Measurements from ENCODE around the gene XPR1. TPM values are rescaled to one million over a fixed set of nuclear protein-coding genes. Genes with fewer than 3 reads are reported as not detected.
"Not testable (repeated sequence)": the region's sequence is repeated elsewhere in the genome, so short reads cannot be mapped to it uniquely, and the experiment has no call there.

Gene XPR1
- total and polyA plus RNA-seq, 8 donors = 3.4 to 25.3 (median 13.7) TPM

DNA sequence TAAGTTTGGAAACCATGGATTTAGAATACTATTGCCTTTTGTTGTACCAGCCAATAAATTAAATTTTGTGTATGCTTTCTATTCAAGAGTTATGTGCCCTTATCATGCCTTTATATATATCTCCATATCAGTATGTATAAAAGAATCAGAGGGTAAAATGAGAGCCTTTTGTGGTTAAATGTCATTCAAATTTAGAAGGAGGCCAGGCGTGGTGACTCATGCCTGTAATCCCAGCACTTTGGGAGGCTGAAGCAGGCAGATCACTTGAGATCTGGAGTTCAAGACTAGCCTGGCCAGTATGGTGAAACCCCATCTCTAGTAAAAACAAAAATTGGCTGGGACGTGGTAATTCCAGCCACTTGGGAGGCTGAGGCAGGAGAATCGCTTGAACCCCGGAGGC, 88.9 kb downstream of the XPR1 start:
- no peak for DNase-seq
- WGBS, 2 donors = 98 to 99% methylated on average over 4 of the region's 4 CpGs

GRCh38 chr1:180722586-180722985, 90.8 kb downstream of the XPR1 start:
- H3K36me3 ChIP-seq = no peaks in the 10 kb centered on the region
- no peak overlapping the region for H3K4me3 ChIP-seq
- H3K27ac ChIP-seq = no peak overlapping the region
- H3K27me3 ChIP-seq = no peaks in the 10 kb centered on the region
- no peaks in the 10 kb centered on the region for H3K9me3 ChIP-seq
- ATAC-seq (no peak), DNase-seq (no peak), FAIRE-seq (no peak)
- WGBS, 2 donors = 98 to 100% methylated on average over 1 of the region's 1 CpG
- intact Hi-C loops (cut with DNase I) = no loop called here
- no peaks in the 10 kb centered on the region for H3K4me1 ChIP-seq
- TF ChIP-seq, protein P1, sequence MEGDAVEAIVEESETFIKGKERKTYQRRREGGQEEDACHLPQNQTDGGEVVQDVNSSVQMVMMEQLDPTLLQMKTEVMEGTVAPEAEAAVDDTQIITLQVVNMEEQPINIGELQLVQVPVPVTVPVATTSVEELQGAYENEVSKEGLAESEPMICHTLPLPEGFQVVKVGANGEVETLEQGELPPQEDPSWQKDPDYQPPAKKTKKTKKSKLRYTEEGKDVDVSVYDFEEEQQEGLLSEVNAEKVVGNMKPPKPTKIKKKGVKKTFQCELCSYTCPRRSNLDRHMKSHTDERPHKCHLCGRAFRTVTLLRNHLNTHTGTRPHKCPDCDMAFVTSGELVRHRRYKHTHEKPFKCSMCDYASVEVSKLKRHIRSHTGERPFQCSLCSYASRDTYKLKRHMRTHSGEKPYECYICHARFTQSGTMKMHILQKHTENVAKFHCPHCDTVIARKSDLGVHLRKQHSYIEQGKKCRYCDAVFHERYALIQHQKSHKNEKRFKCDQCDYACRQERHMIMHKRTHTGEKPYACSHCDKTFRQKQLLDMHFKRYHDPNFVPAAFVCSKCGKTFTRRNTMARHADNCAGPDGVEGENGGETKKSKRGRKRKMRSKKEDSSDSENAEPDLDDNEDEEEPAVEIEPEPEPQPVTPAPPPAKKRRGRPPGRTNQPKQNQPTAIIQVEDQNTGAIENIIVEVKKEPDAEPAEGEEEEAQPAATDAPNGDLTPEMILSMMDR (IDR thresholded peaks at IDR 0.05) = no peak

More for the DNA sequence above, 88.9 kb downstream of the XPR1 start:
- no peak overlapping the region for H3K4me3 ChIP-seq
- TF ChIP-seq, protein P1 (IDR thresholded peaks at IDR 0.05) = no peak
- no peaks in the 10 kb centered on the region for H3K27me3 ChIP-seq
- no peaks in the 10 kb centered on the region for H3K36me3 ChIP-seq
- H3K27ac ChIP-seq = no peak overlapping the region
- no peak for ATAC-seq
- no peaks in the 10 kb centered on the region for H3K4me1 ChIP-seq
- H3K9me3 ChIP-seq = no peaks in the 10 kb centered on the region
- no peak for FAIRE-seq
- intact Hi-C loops (cut with DNase I) = no loop called here

DNA sequence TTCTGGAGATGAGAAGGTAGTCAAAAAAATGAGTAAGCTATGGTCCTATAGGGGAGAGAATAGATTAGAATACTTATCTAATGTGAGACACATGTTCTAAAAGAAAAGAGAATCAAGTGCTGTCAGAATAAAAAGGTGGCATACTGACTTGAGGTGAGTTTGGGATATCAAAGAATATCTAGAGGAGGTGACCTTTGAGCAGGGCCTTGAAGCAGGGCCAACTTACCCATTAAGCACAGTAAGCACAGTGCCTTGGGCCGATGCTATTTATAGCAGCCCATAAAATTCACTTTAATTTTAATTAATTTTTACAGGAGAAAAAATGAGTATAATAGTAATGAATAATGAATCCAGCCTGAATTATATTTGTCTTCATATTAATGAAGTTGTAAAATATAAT, 92.2 kb downstream of the XPR1 start:
- H3K27ac ChIP-seq = no peak overlapping the region
- H3K4me3 ChIP-seq = no peak overlapping the region
- TF ChIP-seq, protein P1 (IDR thresholded peaks at IDR 0.05) = no peak
- no peaks in the 10 kb centered on the region for H3K4me1 ChIP-seq
- FAIRE-seq = no peak
- 37 to 48% methylated on average over 1 of the region's 1 CpG for WGBS, 2 donors
- intact Hi-C loops (cut with DNase I) = no loop called here
- H3K36me3 ChIP-seq = no peaks in the 10 kb centered on the region
- no peaks in the 10 kb centered on the region for H3K27me3 ChIP-seq
- H3K9me3 ChIP-seq = no peaks in the 10 kb centered on the region
- no peak for DNase-seq
- ATAC-seq = peak in 2 of 4 donors; percentile 69 to 73

DNA sequence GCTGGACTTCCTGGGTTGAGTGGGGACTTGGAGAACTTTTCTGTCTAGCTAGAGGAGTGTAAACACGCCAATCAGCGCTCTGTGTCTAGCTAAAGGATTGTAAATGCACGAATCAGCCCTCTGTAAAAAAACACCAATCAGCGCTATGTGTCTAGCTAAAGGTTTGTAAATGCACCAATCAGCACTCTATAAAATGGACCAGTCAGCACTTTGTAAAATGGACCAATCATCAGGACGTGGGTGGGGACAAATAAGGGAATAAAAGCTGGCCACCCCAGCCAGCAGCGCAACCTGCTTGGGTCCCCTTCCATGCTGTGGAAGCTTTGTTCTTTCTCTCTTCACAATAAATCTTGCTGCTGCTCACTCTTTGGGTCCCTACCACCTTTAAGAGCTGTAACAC, 94.2 kb downstream of the XPR1 start:
- H3K36me3 ChIP-seq; H3K27ac ChIP-seq; intact Hi-C loops (cut with DNase I); FAIRE-seq; H3K4me1 ChIP-seq; H3K4me3 ChIP-seq; DNase-seq; H3K27me3 ChIP-seq; H3K9me3 ChIP-seq; ATAC-seq: not testable (repeated sequence)
- WGBS, 2 donors = 92% methylated on average over 6 of the region's 6 CpGs

GRCh38 chr1:180727751-180728150, 95.9 kb downstream of the XPR1 start:
- H3K4me1 ChIP-seq; DNase-seq; FAIRE-seq; H3K27ac ChIP-seq; H3K27me3 ChIP-seq; H3K36me3 ChIP-seq; intact Hi-C loops (cut with DNase I); H3K4me3 ChIP-seq; ATAC-seq; H3K9me3 ChIP-seq: not testable (repeated sequence)
- WGBS, 2 donors = 44 to 49% methylated on average over 3 of the region's 3 CpGs

DNA sequence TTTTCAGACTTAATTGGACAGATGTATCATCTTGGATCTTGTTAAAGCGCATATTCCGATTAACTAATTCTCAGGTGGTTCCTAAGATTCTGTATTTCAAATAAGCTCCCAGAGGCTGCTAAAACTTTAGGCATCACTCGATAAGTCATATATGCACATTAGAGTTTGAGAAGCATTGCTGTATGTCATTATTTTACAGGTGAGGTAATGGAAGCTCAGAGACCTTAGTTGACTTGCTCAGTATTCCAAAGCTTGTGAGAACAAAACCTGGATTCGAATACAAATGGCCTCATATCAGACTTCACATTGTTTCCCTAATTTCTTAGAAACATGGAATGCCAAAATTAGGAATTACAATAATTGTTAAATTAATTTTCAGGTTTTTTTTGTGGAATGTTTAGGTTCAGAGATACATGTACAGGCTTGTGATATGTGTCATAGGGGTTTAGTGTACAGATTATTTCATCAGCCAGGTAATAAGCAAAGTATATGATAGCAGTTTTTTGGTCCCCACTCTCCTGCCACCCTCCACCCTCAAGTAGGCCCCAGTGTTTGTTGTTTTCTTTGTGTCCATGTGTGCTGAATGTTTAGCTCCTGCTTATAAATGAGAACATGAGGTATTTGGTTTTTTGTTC, 96.8 kb downstream of the XPR1 start:
- Histone ChIP-seq H3K27me3 (no peaks in the 10 kb centered on the region), H3K4me3 (no peak overlapping the region), H3K36me3 (no peaks in the 10 kb centered on the region), H3K9me3 (no peaks in the 10 kb centered on the region), H3K4me1 (no peaks in the 10 kb centered on the region), H3K27ac (no peak overlapping the region)
- ATAC-seq (no peak), DNase-seq (no peak), FAIRE-seq (no peak)
- intact Hi-C loops (cut with DNase I) = no loop called here
- 97 to 98% methylated on average over 4 of the region's 4 CpGs for WGBS, 2 donors
- TF ChIP-seq, protein P1 (IDR thresholded peaks at IDR 0.05) = no peak

Measured in pancreas (tissue), 10 donors.